OCI-LY3 (cell line): ENCODE data around the gene TLE4.

Source experiments
- H2AFZ ChIP-seq: fragments of 200-600, 300-600 bp; shearing (Covaris generic); 2 replicates; pipeline ENCODE4 v1.6.0; 2014; ENCODE audit warnings: antibody characterized with exemption, low read depth, low read length
- H3K27ac ChIP-seq: fragments of 200-600, 300-600 bp; sonication (generic); 2 replicates; pipeline ENCODE4 v1.5.1; 2014; ENCODE audit warnings: mild to moderate bottlenecking, low read length, moderate library complexity, mixed read lengths
- H3K27me3 ChIP-seq: fragments of 200-600, 300-600 bp; sonication (generic); 2 replicates; pipeline ENCODE4 v1.6.1; 2014; ENCODE audit warnings: low read depth, low read length, mixed read lengths
- H3K36me3 ChIP-seq: fragments of 200-600, 300-600 bp; sonication (generic); replicated peaks from 2 replicates; pipeline ENCODE3; 2014; ENCODE audit warnings: low read depth, low read length, mixed read lengths
- H3K4me1 ChIP-seq: fragments of 300-600, 200-600 bp; sonication (generic); 2 replicates; pipeline ENCODE4 v1.6.1; 2014; ENCODE audit warnings: low read length, mixed read lengths
- H3K4me2 ChIP-seq: fragments of 200-600, 300-600 bp; sonication (generic); 2 replicates; pipeline ENCODE4 v1.6.1; 2014; ENCODE audit warnings: low read length, mixed read lengths
- H3K4me3 ChIP-seq: fragments of 300-600, 200-600 bp; sonication (generic); 2 replicates; pipeline ENCODE4 v1.5.1; 2014; ENCODE audit warnings: antibody characterized with exemption, mild to moderate bottlenecking, low read length, moderate library complexity
- H3K79me2 ChIP-seq: fragments of 300-600, 200-600 bp; shearing (Covaris generic); 2 replicates; pipeline ENCODE4 v1.6.1; 2014; ENCODE audit warnings: mild to moderate bottlenecking, low read length, mixed read lengths
- H3K9ac ChIP-seq: fragments of 300-600, 200-600 bp; shearing (Covaris generic); 2 replicates; pipeline ENCODE4 v1.6.0; 2014; ENCODE audit warnings: mild to moderate bottlenecking, low read length, moderate library complexity
- H3K9me3 ChIP-seq: fragments of 200-600, 300-600 bp; shearing (Covaris generic); 2 replicates; pipeline ENCODE4 v1.6.1; 2014; ENCODE audit warnings: low read length, mixed read lengths; ENCODE audit not compliant: insufficient read depth
- H4K20me1 ChIP-seq: fragments of 200-600, 300-600 bp; sonication (generic); 2 replicates; pipeline ENCODE4 v1.6.1; 2016; ENCODE audit warnings: low read length, mixed read lengths; ENCODE audit not compliant: insufficient read depth
- CTCF ChIP-seq: fragments of 200-600, 300-600 bp; sonication (generic); IDR thresholded peaks from 2 replicates; pipeline ENCODE4 v1.5.1; 2014; ENCODE audit warnings: antibody characterized with exemption, low read length, low read depth
- EZH2phosphoT487 ChIP-seq: fragments of 200-600 bp; shearing (Covaris generic); IDR thresholded peaks from 2 replicates; pipeline ENCODE4 v1.6.1; 2018; ENCODE audit warnings: antibody characterized with exemption, mixed run types, low read depth

Gene TLE4

GRCh38 chr9:79609468-79610018 lies 37.8 kb downstream of the TLE4 start:
- Histone ChIP-seq H3K9ac (no peak overlapping the region), H3K27ac (no peak overlapping the region), H2AFZ (no peak overlapping the region), H4K20me1 (peaks cover 18% of the 10 kb centered on the region), H3K4me1 (peaks cover 18% of the 10 kb centered on the region), H3K9me3 (no peaks in the 10 kb centered on the region), H3K36me3 (no peaks in the 10 kb centered on the region), H3K27me3 (no peaks in the 10 kb centered on the region), H3K4me2 (no peak overlapping the region), H3K4me3 (no peak overlapping the region), H3K79me2 (peaks cover 4% of the 10 kb centered on the region; the same call in 1 of the 2 replicates)
- TF ChIP-seq CTCF = no peak
- no peak for TF ChIP-seq EZH2phosphoT487

- Histone ChIP-seq H3K79me2 (peaks cover 4% of the 10 kb centered on the region; the same call in 1 of the 2 replicates), H4K20me1 (peaks cover 17% of the 10 kb centered on the region), H3K9ac (no peak overlapping the region), H3K9me3 (no peaks in the 10 kb centered on the region), H2AFZ (no peak overlapping the region), H3K27ac (no peak overlapping the region), H3K27me3 (no peaks in the 10 kb centered on the region), H3K4me3 (no peak overlapping the region), H3K4me1 (peaks cover 18% of the 10 kb centered on the region), H3K36me3 (no peaks in the 10 kb centered on the region), H3K4me2 (no peak overlapping the region)
- TF ChIP-seq CTCF (no peak), EZH2phosphoT487 (no peak)
Measured at GRCh38 chr9:79610019-79610631, 38.4 kb downstream of the TLE4 start.

GRCh38 chr9:79610791-79611614 lies 39.2 kb downstream of the TLE4 start:
- H4K20me1 ChIP-seq = peaks cover 11% of the 10 kb centered on the region
- H3K9me3 ChIP-seq = no peaks in the 10 kb centered on the region
- H3K27me3 ChIP-seq = no peaks in the 10 kb centered on the region
- H3K4me3 ChIP-seq = 0 out of 2 replicates have a peak overlapping the region, but pooled peaks have one; percentile 17
- H3K27ac ChIP-seq = peak overlapping the region; percentile 22
- no peak for TF ChIP-seq EZH2phosphoT487
- TF ChIP-seq CTCF = no peak
- H3K9ac ChIP-seq = no peak overlapping the region
- H2AFZ ChIP-seq = no peak overlapping the region
- peak overlapping the region; percentile 54 for H3K4me2 ChIP-seq
- H3K36me3 ChIP-seq = no peaks in the 10 kb centered on the region
- peaks cover 4% of the 10 kb centered on the region; the same call in 1 of the 2 replicates for H3K79me2 ChIP-seq
- peaks cover 18% of the 10 kb centered on the region for H3K4me1 ChIP-seq

GRCh38 chr9:79613145-79613544 lies 41.4 kb downstream of the TLE4 start:
- peaks cover 11% of the 10 kb centered on the region for H4K20me1 ChIP-seq
- no peaks in the 10 kb centered on the region for H3K36me3 ChIP-seq
- H3K4me2 ChIP-seq = no peak overlapping the region
- peaks cover 4% of the 10 kb centered on the region; the same call in 1 of the 2 replicates for H3K79me2 ChIP-seq
- no peaks in the 10 kb centered on the region for H3K27me3 ChIP-seq
- peaks cover 18% of the 10 kb centered on the region for H3K4me1 ChIP-seq
- no peaks in the 10 kb centered on the region for H3K9me3 ChIP-seq
- no peak overlapping the region for H3K9ac ChIP-seq
- H2AFZ ChIP-seq = no peak overlapping the region
- H3K4me3 ChIP-seq = no peak overlapping the region
- H3K27ac ChIP-seq = no peak overlapping the region
- TF ChIP-seq CTCF (no peak), EZH2phosphoT487 (no peak)
